ENCODE results near the gene TMEM45A. TPM values are rescaled to one million over a fixed set of nuclear protein-coding genes. Genes with fewer than 3 reads are reported as not detected.
A peak's percentile ranks its signal among the peaks of the same experiment; 100 is the strongest.
"Not testable (repeated sequence)": the region's sequence is repeated elsewhere in the genome, so short reads cannot be mapped to it uniquely, and the experiment has no call there.

The TMEM45A gene
- 10.7 and 18.1 TPM in 2 replicates for total RNA-seq

GRCh38 chr3:100492059-100493006 is at the start of gene TMEM45A:
TMEM45A (plus strand) TSS chr3:100492619; CDS start chr3:100555212, 62,593 bp downstream.
- peak; percentile 95 to 96 for DNase-seq (ENCODE audit: low read depth in 2 of 2)

GRCh38 chr3:100443690-100444089 is 48.7 kb upstream of the TMEM45A start:
- DNase-seq (ENCODE audit: low read depth in 2 of 2) = no peak

DNA sequence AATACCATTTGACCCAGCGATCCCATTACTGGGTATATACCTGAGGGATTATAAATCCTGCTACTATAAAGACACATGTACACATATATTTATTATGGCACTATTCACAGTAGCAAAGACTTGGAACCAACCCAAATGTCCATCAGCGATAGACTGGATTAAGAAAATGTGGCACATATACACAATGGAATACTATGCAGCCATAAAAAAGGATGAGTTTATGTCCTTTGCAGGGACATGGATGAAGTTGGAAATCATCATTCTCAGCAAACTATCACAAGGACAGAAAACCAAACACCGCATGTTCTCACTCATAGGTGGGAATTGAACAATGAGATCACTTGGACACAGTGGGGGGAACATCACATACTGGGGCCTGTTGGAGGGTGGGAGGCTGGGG is 45.4 kb upstream of the TMEM45A start:
- not testable (repeated sequence) for DNase-seq (ENCODE audit: low read depth in 2 of 2)

DNA sequence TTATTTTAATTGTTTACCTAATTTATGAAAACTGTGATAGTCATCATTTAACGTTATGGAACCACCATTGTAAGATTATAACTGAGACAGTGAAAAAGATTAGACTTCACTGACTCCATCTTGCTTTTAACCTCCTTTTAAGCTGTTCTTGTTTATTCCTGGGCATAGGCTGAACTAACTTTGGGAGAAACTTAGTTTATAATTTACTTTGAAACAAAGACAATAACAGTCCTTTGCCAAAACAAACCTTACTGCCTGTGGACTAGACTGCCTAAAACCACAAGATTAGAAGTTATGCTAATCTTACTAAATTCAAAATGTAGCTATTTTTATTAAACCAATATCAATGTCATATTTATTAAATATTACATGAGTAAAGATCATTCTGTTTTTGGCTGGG is 44.3 kb upstream of the TMEM45A start:
- DNase-seq (ENCODE audit: low read depth in 2 of 2) = no peak

GRCh38 chr3:100449214-100449613 is 43.2 kb upstream of the TMEM45A start:
- DNase-seq (ENCODE audit: low read depth in 2 of 2) = no peak

- DNase-seq (ENCODE audit: low read depth in 2 of 2) = no peak
These were observed 37.7 kb upstream of the TMEM45A start for GRCh38 chr3:100454677-100455076.

DNA sequence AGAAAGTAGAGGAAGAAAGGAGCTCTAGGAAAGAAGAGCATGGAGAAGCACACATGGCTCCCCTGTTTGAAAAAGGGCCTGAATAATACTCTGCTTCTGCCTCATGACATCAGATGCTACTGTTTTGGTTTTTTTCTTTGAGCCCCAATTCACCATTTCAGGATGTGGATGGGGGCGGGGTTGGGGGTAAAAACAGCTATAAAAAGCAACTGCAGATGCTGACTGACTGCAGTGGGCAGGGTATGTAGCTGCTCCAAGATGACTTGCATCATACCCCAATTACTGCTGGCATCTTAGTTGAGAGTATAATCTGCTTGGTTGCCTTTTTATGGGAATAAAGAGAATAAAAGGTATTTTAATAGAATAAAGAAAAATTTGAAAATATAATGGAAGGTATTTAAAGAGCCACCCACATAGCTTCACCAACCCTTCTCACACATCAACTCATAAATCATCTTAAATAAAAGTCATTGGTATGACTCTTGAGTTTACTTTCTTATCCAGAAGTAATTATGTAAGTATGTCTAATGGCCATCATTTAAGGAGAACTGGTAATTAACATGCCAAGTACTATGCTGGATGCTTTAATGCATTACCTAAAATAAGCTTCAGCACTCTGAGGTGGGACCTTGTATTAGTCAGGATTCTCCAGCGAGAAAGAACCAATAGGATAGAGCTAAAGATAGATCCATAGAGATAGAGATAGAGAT is 36.4 kb upstream of the TMEM45A start:
- DNase-seq (ENCODE audit: low read depth in 2 of 2) = no peak

DNA sequence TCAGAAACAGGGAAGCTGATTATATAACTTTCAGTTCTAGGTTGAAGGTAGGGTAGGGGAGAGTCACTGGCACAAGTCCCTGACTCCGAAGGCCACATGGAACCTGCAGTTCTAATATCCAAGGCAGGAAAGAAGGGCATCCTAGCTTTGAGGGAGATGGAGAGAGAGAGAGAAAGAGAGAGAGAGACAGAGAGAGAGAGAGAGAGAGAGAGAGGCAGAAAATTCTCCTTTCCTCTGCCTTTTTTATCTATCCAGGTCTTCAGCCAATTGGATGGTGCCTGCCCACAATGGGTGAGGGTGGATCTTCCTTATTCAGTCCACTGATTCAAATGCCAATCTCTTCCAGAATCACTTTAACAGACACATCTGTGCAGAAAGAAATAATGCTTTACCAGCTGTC is 35.7 kb upstream of the TMEM45A start:
- DNase-seq (ENCODE audit: low read depth in 2 of 2) = no peak

- no peak for DNase-seq (ENCODE audit: low read depth in 2 of 2)
These were observed 34.6 kb upstream of the TMEM45A start for GRCh38 chr3:100457811-100458210.

- no peak for DNase-seq (ENCODE audit: low read depth in 2 of 2)
These were observed 33.6 kb upstream of the TMEM45A start for GRCh38 chr3:100458814-100459213.

DNA sequence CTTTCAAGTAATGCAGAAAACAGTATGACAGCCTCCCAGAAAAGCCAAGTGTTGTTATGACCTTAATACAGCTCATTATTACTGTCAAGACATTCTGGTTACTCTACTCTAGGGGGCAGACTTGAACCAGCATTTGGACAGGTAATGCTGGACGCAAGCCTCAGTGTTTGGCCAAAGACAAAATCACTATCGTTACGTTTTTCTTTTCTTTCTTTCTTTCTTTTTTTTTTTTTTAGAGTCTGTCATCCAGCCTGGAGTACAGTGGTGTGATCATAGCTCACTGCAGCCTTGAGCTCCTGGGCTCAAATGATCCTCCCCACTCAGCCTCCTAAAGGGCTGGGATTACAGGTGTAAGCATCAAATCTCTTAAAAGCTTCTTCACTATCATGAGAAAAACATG is 29.4 kb upstream of the TMEM45A start:
- peak; percentile 68 to 78 for DNase-seq (ENCODE audit: low read depth in 2 of 2)

- DNase-seq (ENCODE audit: low read depth in 2 of 2) = no peak
These were observed 28.7 kb upstream of the TMEM45A start for GRCh38 chr3:100463646-100464155.

GRCh38 chr3:100465892-100466777 is 26.3 kb upstream of the TMEM45A start:
- peak in 1 of 2 donors; percentile 4 for DNase-seq (ENCODE audit: low read depth in 2 of 2)

GRCh38 chr3:100467133-100467532 is 25.3 kb upstream of the TMEM45A start:
- DNase-seq (ENCODE audit: low read depth in 2 of 2) = no peak

- no peak for DNase-seq (ENCODE audit: low read depth in 2 of 2)
These were observed 23.7 kb upstream of the TMEM45A start for GRCh38 chr3:100468676-100469075.

- no peak for DNase-seq (ENCODE audit: low read depth in 2 of 2)
These were observed 21.5 kb upstream of the TMEM45A start for GRCh38 chr3:100470951-100471350.

DNA sequence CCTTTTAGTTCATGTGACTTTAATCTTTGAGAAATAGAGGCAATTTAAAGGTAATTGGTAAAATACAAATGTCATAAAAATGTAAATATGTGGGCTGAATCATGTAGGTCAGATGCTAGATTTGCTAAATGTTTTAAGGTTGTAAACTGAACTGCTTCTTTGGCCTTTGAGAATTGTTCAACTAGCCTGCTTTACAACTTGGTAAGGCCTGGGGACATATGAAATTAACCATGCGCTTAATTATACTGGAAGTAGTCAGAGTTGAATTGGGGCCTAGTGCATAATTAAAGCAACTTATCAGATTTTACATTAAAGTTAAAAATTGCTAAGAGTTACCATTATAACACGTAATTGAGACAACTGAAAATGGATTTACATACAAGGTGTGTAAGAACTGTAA is 21.0 kb upstream of the TMEM45A start:
- no peak for DNase-seq (ENCODE audit: low read depth in 2 of 2)

GRCh38 chr3:100477851-100478360 is 14.5 kb upstream of the TMEM45A start:
- DNase-seq (ENCODE audit: low read depth in 2 of 2) = not testable (repeated sequence)

DNA sequence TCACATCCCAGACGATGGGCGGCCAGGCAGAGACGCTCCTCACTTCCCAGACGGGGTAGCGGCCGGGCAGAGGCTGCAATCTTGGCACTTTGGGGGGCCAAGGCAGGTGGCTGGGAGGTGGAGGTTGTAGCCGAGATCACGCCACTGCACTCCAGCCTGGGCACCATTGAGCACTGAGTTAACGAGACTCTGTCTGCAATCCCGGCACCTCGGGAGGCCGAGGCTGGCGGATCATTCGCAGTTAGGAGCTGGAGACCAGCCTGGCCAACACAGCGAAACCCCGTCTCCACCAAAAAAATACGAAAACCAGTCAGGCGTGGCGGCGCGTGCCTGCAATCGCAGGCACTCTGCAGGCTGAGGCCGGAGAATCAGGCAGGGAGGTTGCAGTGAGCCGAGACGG is 13.9 kb upstream of the TMEM45A start:
- DNase-seq (ENCODE audit: low read depth in 2 of 2) = not testable (repeated sequence)

GRCh38 chr3:100480081-100480480 is 12.3 kb upstream of the TMEM45A start:
- DNase-seq (ENCODE audit: low read depth in 2 of 2) = no peak

GRCh38 chr3:100482176-100482575 is 10.2 kb upstream of the TMEM45A start:
- no peak for DNase-seq (ENCODE audit: low read depth in 2 of 2)
